SKM-1 (cell line): Measurements from ENCODE around the gene EIF3CL.
"Not testable (repeated sequence)": the region's sequence is repeated elsewhere in the genome, so short reads cannot be mapped to it uniquely, and the experiment has no call there.

Source experiments
- DNase-seq: peaks from one replicate; lab custom pipeline; 2025; ENCODE audit not compliant: unreplicated experiment; lab: John Stamatoyannopoulos, UW

The EIF3CL gene, protein sequence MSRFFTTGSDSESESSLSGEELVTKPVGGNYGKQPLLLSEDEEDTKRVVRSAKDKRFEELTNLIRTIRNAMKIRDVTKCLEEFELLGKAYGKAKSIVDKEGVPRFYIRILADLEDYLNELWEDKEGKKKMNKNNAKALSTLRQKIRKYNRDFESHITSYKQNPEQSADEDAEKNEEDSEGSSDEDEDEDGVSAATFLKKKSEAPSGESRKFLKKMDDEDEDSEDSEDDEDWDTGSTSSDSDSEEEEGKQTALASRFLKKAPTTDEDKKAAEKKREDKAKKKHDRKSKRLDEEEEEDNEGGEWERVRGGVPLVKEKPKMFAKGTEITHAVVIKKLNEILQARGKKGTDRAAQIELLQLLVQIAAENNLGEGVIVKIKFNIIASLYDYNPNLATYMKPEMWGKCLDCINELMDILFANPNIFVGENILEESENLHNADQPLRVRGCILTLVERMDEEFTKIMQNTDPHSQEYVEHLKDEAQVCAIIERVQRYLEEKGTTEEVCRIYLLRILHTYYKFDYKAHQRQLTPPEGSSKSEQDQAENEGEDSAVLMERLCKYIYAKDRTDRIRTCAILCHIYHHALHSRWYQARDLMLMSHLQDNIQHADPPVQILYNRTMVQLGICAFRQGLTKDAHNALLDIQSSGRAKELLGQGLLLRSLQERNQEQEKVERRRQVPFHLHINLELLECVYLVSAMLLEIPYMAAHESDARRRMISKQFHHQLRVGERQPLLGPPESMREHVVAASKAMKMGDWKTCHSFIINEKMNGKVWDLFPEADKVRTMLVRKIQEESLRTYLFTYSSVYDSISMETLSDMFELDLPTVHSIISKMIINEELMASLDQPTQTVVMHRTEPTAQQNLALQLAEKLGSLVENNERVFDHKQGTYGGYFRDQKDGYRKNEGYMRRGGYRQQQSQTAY

DNA sequence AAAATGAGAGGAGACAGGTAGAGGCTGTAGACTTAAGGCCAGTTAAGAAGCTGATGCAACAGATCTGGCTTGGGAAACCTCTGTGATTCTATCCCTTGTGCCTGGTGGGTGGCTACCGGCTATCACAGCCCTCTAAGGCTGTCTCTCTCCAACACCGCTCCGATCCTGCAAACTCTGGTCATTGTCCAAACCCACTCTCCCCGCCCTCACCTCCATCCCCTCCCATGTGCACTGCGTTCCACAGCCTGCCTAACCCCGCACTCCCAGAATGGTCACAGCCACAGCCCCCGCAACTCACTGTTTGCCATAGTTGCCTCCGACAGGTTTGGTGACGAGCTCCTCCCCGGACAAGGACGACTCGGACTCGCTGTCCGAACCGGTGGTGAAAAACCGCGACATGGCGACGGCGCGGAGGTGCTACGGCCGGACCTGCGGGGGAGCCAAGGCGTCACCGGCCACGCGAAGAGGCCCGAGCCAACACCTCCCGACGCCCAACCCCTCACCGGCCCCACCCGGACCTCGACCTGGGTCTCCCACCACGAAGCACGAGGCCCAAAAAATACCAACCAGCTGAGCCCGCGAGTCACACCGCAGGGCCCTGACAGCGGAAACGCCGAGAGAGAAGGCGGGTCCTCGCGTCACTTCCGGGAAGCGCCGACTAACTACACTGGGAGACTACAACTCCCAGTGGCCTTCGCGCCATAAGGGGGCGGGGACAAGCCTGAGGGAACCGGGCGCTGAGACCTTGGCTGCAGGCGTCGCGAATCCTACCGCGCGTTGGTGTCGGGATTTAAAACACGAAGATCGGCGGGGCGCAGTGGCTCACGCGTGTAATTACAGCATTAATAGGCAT, at the start of gene EIF3CL:
TSS of gene EIF3CL (minus strand) at position 622 of the 853 bp plus-strand sequence. CDS start at position 399, 223 bp downstream.
- DNase-seq = not testable (repeated sequence)

DNA sequence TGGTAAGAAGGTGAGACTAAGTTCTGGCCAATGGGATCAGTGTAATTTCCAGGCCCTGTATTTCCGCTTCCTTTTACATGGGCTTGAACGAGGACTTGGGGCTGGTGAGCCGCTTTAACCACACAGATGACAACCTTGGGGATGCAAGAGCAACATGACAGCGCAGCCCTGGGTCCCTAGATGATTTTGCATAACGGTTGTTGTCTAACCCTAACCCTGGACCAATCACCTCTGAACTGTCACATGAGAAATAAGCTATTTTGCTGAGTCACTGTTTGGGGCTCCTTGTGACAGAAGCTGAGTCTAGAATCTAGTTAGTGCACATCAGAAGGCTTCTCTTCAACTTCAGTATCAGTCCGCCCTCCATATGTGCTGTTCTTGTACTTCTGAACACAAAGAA, 43.4 kb upstream of the EIF3CL start:
- not testable (repeated sequence) for DNase-seq

- not testable (repeated sequence) for DNase-seq
Observed at GRCh38 chr16:28446388-28446787, 42.7 kb upstream of the EIF3CL start.

GRCh38 chr16:28443943-28444342, 40.3 kb upstream of the EIF3CL start:
- DNase-seq = not testable (repeated sequence)

DNA sequence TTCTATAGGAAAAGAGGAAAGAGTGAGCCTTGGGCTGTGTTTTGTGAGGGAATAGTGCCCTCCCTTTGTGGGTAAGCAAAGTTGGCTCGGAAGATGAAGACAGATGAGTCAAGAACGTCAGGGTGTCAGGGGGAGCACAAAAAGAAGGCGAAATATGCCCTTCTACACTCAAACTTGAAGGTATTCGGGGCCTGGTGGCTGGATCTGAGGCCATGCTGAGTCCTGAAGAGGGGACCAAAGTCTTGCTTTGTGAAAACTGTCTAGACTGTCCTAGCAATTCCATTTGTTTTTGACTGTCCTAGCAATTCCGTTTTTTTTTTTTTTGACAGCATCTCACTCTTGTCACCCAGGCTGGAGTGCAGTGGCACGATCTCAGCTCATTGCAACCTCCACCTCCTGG, 35.3 kb upstream of the EIF3CL start:
- not testable (repeated sequence) for DNase-seq

DNA sequence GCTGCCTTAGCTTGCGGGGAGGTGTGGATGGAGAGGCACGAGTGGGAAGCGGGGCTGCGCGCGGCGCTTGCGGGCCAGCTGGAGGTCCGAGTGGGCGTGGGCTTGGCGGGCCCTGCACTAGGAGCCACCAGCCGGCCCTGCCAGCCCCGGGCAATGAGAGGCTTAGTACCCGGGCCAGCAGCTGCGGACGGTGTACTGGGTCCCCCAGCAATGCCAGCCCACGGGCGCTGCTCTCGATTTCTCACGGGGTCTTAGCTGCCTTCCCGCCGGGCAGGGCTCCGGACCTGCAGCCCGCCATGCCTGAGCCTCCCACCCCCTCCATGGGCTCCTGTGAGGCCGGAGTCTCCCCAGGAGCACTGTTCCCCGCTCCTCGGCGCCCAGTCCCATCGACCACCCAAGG, 31.7 kb upstream of the EIF3CL start:
- DNase-seq = not testable (repeated sequence)

- not testable (repeated sequence) for DNase-seq
Observed at GRCh38 chr16:28426060-28426680, 22.5 kb upstream of the EIF3CL start.

DNA sequence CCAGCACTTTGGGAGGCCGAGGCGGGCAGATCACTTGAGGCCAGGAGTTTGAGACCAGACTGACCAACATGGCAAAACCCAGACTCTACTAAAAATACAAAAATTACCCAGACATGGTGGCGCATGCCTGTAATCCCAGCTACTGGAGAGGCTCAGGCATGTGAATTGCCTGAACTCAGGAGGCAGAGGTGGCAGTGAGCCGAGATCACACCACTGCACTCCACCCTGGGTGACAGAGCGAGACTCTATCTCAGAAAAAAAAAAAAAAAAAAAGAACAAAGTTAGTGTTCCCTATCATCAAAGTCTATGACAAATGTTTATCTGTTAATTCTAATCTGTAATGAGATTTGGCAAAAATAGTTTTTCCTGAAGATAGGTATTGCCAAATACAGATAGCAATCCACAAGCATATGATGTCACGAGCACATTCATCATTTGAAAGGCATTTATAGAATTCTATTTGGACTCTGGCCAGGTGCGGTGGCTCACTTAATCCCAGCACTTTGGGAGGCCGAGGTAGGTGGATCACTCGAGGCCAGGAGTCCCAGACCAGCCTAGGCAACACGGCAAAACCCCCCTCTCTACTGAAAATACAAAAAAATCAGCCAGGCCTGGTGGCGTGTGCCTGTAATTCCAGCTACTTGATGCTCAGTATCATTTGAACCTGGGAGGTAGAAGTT, 17.6 kb upstream of the EIF3CL start:
- not testable (repeated sequence) for DNase-seq

DNA sequence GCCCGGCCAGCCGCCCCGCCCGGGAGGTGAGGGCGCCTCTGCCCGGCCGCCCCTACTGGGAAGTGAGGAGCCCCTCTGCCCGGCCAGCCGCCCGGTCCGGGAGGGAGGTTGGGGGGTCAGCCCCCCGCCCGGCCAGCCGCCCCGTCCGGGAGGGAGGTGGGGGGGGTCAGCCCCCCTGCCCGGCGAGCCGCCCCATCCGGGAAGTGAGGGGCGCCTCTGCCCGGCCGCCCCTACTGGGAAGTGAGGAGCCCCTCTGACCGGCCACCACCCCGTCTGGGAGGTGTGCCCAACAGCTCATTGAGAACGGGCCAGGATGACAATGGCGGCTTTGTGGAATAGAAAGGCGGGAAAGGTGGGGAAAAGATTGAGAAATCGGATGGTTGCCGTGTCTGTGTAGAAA, 13.4 kb upstream of the EIF3CL start:
- not testable (repeated sequence) for DNase-seq

DNA sequence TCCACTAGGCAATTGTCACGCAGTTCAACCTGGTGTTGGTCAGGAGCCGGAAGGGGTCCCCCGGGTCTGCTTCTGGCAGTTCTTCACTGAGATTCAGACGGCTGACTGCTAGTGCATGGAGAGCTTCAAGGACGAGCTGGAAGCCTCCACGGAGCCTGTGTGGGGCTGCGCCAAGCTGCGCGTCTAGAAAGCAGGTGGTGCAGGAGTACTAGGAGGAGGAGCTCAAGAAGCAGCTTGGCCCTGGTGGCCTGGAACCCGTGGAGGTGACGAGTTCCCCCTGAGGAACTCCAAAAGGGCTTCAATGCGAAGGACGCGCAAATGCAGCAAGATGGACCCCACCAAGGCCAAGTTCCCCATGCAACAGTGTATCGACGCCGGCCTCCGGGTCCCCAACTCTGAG, 10.9 kb upstream of the EIF3CL start:
- not testable (repeated sequence) for DNase-seq

DNA sequence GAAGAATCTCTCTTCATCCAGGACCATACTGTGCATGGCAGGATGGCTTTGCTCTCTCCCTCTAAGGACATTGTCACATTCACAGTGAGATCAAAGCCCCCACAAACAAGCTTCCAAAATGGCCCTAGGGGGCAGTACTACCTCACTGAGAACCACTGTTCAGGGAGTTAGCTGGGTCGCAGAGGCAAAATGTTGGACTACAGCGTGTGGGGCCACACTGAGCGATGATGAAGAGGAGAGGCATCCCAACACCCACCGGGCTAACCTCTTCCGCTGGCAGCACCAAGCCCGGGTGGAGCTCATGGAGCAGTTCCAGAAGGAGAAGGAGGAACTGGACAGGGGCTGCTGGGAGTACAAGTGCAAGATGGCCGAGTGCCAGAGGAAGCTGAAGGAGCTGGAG, 9.9 kb upstream of the EIF3CL start:
- DNase-seq = not testable (repeated sequence)

DNA sequence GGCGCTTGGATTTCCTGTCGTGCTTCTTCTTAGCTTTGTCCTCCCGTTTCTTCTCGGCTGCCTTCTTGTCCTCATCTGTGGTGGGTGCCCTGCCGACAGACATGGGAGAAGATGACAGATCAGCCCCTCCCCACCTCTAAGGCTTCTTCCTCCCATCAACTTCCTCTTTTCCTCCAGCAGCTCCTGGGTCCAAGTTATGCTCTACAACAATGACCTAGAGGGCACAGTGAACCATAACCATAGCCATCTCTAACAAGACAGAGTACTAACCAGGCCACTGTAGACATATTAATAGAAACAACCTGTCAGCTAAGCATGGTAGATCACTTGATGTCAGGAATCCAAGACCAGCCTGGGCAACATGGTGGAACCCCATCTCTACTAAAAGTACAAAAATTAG, 11.6 kb downstream of the EIF3CL start:
- DNase-seq = not testable (repeated sequence)

DNA sequence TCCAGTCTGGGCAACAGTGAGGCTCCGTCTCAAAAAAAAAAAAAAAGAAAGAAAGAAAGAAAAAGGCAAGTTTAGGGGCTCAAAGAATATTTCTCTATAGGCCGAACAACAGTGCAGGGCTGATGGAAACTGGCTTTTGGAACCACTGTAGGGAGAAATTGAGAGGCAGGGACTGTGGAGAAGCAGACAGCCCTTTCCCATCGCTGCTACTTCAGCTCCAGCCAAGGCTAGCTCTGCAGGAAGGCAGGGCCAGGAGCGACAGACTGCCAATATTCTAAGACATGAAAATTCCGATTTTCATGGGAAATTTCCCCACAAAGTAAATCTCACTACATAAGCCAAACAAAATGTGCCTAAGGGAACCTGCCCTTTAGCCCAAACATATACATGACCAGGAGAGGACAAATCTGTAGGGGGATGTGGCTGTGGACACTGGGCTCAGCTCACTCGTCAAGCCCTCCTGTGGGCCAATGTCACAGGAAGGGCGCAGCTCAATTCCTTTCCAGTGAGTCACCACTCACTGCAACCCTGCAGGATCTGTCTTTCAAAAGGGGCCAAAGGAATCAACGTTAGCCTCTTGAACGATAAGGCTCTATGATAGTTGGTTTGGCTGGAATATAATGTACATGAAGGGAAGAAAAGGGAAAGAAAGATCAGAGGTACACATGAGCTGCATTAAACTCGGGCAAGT, 21.3 kb downstream of the EIF3CL start:
- DNase-seq = not testable (repeated sequence)

- DNase-seq = not testable (repeated sequence)
Observed at GRCh38 chr16:28377822-28378221, 25.8 kb downstream of the EIF3CL start.

- DNase-seq = not testable (repeated sequence)
Observed at GRCh38 chr16:28377108-28377625, 26.5 kb downstream of the EIF3CL start.

- DNase-seq = not testable (repeated sequence)
Observed at GRCh38 chr16:28375115-28375514, 28.5 kb downstream of the EIF3CL start.

GRCh38 chr16:28374281-28374680, 29.4 kb downstream of the EIF3CL start:
- not testable (repeated sequence) for DNase-seq

DNA sequence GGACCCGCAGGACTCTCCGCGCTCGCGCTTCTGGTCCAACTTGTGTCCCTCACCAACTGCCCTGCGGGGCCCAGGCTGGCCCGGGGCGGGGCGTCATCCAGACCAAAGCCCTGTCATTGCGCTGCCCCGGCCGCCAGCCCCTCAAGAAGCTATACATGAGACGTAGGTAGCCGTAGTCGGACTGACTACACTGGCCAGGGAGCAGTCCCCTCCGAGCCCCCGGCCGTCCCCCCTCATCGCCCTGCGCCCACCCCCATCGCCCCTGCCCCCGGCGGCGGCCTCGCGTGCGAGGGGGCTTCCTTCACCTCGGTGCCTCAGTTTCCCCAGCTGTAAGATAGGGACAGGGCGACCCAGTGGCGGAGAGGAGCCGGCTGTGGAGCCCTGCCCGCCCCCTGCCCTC, 35.7 kb downstream of the EIF3CL start:
- not testable (repeated sequence) for DNase-seq
